A549 (cell line): Measurements from ENCODE around the gene ALOX15.

Source experiments
- ATOH8 ChIP-seq: fragments of 250-450 bp; sonication (Bioruptor Pico); IDR thresholded peaks from 2 replicates; pipeline ENCODE4 v1.5.0; 2020; ENCODE audit warnings: low read depth, mild to moderate bottlenecking, moderate library complexity
- ESRRA ChIP-seq: fragments of 150-350 bp; IDR thresholded peaks from 2 replicates; pipeline ENCODE4 v1.6.1; 2014; ENCODE audit warnings: mild to moderate bottlenecking, low read length, borderline replicate concordance
- MYC ChIP-seq: IDR thresholded peaks from 2 replicates; pipeline ENCODE4 v1.6.1; 2012; ENCODE audit warnings: mild to moderate bottlenecking, inconsistent platforms, low read length, improper control_type of control experiment, borderline replicate concordance
- RCOR1 ChIP-seq: fragments of 150-350 bp; IDR thresholded peaks from 2 replicates; pipeline ENCODE4 v1.6.1; 2014; ENCODE audit warnings: antibody characterized with exemption, low read length, low read depth

- TF ChIP-seq MYC (no peak), ATOH8 (no peak), RCOR1 (no peak), ESRRA (no peak)
These were observed 4.2 kb upstream of the ALOX15 start for GRCh38 chr17:4645642-4646041.
